ENCODE measurements around the gene NTMT1.

The NTMT1 gene

GRCh38 chr9:129604056-129604765, 21.8 kb upstream of the NTMT1 start:
- Histone ChIP-seq H3K27me3 (no peaks in the 10 kb centered on the region), H3K4me1 (peaks cover 48 to 95% (median 90%) of the 10 kb centered on the region in 10 experiments), H3K4me3 (no peak overlapping the region), H4K20me1 (no peaks in the 10 kb centered on the region), H3K9ac (peak overlapping the region in 6 of 11 experiments; percentile 1 to 56 (median 36); a peak in 6 of 22 replicates), H3K36me3 (no peaks in the 10 kb centered on the region), H3K4me2 (peak overlapping the region in 10 of 11 experiments; percentile 13 to 92 (median 78); a peak in 20 of 22 replicates), H3K27ac (peak overlapping the region in 6 of 11 experiments; percentile 27 to 64 (median 40); a peak in 10 of 22 replicates), H3K9me3 (replicated peaks in 1 of 11) (no peaks in the 10 kb centered on the region)
- TF ChIP-seq Cebpa-rat (IDR thresholded peaks at IDR 0.05), result no peak

DNA sequence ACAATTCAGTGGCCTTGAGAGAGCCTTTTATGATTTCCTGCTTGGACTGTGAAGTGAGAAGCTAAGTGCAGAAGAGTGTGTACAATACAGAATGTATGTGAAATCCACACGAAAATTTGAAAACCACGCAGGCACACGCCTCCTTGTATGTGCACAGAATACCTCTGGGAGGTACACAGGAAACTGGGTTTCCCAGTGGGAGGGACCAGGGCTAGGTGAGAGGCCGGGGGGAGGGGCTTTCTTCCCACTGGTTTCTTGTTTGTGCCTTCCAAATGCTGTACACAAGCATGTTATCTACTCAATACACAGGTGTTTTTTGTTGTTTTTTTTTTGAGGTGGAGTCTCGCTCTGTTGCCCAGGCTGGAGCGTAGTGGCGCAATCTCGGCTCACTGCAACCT, 21.2 kb upstream of the NTMT1 start:
- Histone ChIP-seq H3K36me3 (no peaks in the 10 kb centered on the region), H3K4me3 (no peak overlapping the region), H3K27me3 (no peaks in the 10 kb centered on the region), H3K9me3 (replicated peaks in 1 of 11) (no peaks in the 10 kb centered on the region), H3K9ac (peak overlapping the region in 4 of 11 experiments; percentile 7 to 56 (median 38); a peak in 5 of 22 replicates), H3K27ac (peak overlapping the region in 6 of 11 experiments; percentile 27 to 64 (median 40); a peak in 9 of 22 replicates), H3K4me2 (peak overlapping the region in 10 of 11 experiments; percentile 13 to 92 (median 78); a peak in 19 of 22 replicates), H3K4me1 (peaks cover 53 to 99% (median 92%) of the 10 kb centered on the region in 10 experiments), H4K20me1 (no peaks in the 10 kb centered on the region)
- TF ChIP-seq Cebpa-rat (IDR thresholded peaks at IDR 0.05), result no peak

DNA sequence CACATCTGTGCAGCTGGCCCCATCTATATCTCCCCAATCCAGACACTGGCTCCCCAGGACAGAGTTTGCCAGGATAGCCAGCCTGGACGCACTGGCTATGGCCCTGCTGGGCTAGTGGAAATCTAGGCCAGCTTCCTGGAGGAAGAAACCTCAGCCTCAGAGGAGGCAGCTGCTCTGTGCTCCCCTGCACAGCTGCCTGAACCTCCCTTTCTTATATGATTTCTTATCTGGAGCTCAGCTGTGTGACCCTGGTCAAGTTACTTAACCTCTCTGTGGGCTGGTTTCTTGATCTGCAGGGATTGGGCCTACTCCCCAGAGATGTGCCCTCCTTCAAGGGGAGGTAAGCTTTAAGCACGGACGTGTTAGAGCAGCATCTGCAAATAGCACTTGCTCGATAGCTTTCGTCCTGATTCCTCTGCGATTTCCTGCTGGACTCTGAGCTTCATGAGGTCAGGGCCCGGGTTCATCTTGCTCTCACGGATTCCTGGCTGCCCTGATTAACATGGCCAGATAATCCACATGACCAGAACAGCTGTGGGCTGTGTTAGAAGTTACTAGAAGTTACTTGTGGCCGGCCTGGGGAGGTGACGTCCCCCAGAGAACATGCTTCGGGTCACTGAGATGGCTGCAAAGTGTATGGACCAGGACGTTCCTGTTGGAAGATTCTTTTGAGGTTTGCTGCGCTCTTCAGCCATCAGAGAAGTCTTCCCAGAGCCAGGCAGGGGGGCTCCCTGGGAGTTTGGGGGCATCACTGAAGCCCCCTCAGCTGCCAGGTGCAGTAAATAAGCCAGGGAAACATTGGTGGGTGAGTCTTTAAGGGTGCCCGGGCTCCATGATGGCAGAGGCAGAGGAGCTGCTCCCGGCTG, 19.6 kb upstream of the NTMT1 start:
- Histone ChIP-seq H4K20me1 (no peaks in the 10 kb centered on the region), H3K27me3 (no peaks in the 10 kb centered on the region), H3K4me2 (peak overlapping the region; percentile 78 to 98 (median 85)), H3K9me3 (replicated peaks in 1 of 11) (no peaks in the 10 kb centered on the region), H3K36me3 (no peaks in the 10 kb centered on the region), H3K27ac (peak overlapping the region in 10 of 11 experiments; percentile 29 to 82 (median 76); a peak in 19 of 22 replicates), H3K4me3 (peak overlapping the region in 1 of 10 experiments; percentile 41; a peak in 1 of 20 replicates), H3K4me1 (peaks cover 56 to 94% (median 91%) of the 10 kb centered on the region in 10 experiments), H3K9ac (peak overlapping the region in 10 of 11 experiments; percentile 14 to 74 (median 57); a peak in 16 of 22 replicates)
- TF ChIP-seq Cebpa-rat (IDR thresholded peaks at IDR 0.05), result no peak

DNA sequence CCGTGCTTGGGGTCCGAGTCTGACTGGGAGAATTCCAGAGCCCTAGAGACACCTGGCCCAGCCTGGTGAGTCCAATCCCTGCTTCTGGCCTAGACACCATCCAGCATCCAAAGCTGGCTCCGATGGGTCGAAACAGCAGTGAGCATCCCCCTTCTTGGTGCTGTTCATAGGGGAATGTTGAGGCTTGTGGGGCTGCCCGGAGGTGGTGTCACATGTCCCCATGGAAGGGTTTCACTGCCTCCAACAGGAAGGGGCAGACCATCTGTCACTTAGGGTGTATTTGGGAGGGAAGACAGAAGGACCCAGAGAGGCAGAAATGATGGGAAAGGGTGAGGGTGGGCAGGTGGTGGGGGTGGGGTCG, 19.0 kb upstream of the NTMT1 start:
- no peaks in the 10 kb centered on the region for H4K20me1 ChIP-seq
- H3K4me3 ChIP-seq, result peak overlapping the region in 2 of 10 experiments; percentile 24 to 41; a peak in 3 of 20 replicates
- TF ChIP-seq Cebpa-rat (IDR thresholded peaks at IDR 0.05), result no peak
- H3K9ac ChIP-seq, result peak overlapping the region in 9 of 11 experiments; percentile 31 to 74 (median 62); a peak in 16 of 22 replicates
- H3K4me2 ChIP-seq, result peak overlapping the region; percentile 78 to 98 (median 85)
- H3K36me3 ChIP-seq, result no peaks in the 10 kb centered on the region
- peak overlapping the region in 10 of 11 experiments; percentile 29 to 82 (median 76); a peak in 19 of 22 replicates for H3K27ac ChIP-seq
- no peaks in the 10 kb centered on the region for H3K27me3 ChIP-seq
- no peaks in the 10 kb centered on the region for H3K9me3 ChIP-seq (replicated peaks in 1 of 11)
- peaks cover 61 to 95% (median 94%) of the 10 kb centered on the region in 10 experiments for H3K4me1 ChIP-seq

- Histone ChIP-seq H3K27ac (peak overlapping the region; percentile 13 to 82 (median 76); a peak in 19 of 22 replicates), H3K27me3 (no peaks in the 10 kb centered on the region), H3K9ac (peak overlapping the region in 7 of 11 experiments; percentile 4 to 46 (median 30); a peak in 8 of 22 replicates), H3K4me3 (no peak overlapping the region), H3K4me1 (peaks cover 63 to 95% (median 94%) of the 10 kb centered on the region in 10 experiments), H4K20me1 (no peaks in the 10 kb centered on the region), H3K36me3 (no peaks in the 10 kb centered on the region), H3K9me3 (replicated peaks in 1 of 11) (no peaks in the 10 kb centered on the region), H3K4me2 (peak overlapping the region; percentile 78 to 98 (median 85))
- no peak for TF ChIP-seq Cebpa-rat (IDR thresholded peaks at IDR 0.05)
Measured at GRCh38 chr9:129608561-129609481, 17.1 kb upstream of the NTMT1 start.

- Histone ChIP-seq H3K4me2 (peak overlapping the region; percentile 78 to 99 (median 89)), H4K20me1 (no peaks in the 10 kb centered on the region)
Measured at GRCh38 chr9:129609486-129610212, 16.3 kb upstream of the NTMT1 start.

GRCh38 chr9:129610213-129610472, 15.8 kb upstream of the NTMT1 start:
- Histone ChIP-seq H3K9me3 (replicated peaks in 1 of 11) (no peaks in the 10 kb centered on the region), H3K36me3 (no peaks in the 10 kb centered on the region), H4K20me1 (no peaks in the 10 kb centered on the region), H3K27me3 (no peaks in the 10 kb centered on the region), H3K4me2 (peak overlapping the region; percentile 92 to 99 (median 97)), H3K4me1 (peaks cover 73 to 95% (median 94%) of the 10 kb centered on the region in 10 experiments), H3K9ac (peak overlapping the region; percentile 68 to 86 (median 82)), H3K27ac (peak overlapping the region; percentile 67 to 82 (median 75)), H3K4me3 (peak overlapping the region; percentile 59 to 77 (median 66))
- TF ChIP-seq Cebpa-rat (IDR thresholded peaks at IDR 0.05), result no peak

More at GRCh38 chr9:129609486-129610212, 16.3 kb upstream of the NTMT1 start:
- Histone ChIP-seq H3K27ac (peak overlapping the region; percentile 50 to 82 (median 61)), H3K4me3 (peak overlapping the region in 8 of 10 experiments; percentile 11 to 77 (median 54); a peak in 9 of 20 replicates), H3K36me3 (no peaks in the 10 kb centered on the region), H3K9me3 (replicated peaks in 1 of 11) (no peaks in the 10 kb centered on the region), H3K4me1 (peaks cover 72 to 95% (median 94%) of the 10 kb centered on the region in 10 experiments), H3K9ac (peak overlapping the region; percentile 38 to 82 (median 59); a peak in 20 of 22 replicates), H3K27me3 (no peaks in the 10 kb centered on the region)
- TF ChIP-seq Cebpa-rat (IDR thresholded peaks at IDR 0.05), result no peak
